Activated T-cell treated with anti-CD3 and anti-CD28 coated beads for 48 hours (primary cell): ENCODE data around the gene NCOR2.

Source experiments
- DNase-seq: peaks from one replicate; pipeline ENCODE4 v3.0.0-alpha.2; 2020; ENCODE audit warnings: low read depth

The NCOR2 gene

DNA sequence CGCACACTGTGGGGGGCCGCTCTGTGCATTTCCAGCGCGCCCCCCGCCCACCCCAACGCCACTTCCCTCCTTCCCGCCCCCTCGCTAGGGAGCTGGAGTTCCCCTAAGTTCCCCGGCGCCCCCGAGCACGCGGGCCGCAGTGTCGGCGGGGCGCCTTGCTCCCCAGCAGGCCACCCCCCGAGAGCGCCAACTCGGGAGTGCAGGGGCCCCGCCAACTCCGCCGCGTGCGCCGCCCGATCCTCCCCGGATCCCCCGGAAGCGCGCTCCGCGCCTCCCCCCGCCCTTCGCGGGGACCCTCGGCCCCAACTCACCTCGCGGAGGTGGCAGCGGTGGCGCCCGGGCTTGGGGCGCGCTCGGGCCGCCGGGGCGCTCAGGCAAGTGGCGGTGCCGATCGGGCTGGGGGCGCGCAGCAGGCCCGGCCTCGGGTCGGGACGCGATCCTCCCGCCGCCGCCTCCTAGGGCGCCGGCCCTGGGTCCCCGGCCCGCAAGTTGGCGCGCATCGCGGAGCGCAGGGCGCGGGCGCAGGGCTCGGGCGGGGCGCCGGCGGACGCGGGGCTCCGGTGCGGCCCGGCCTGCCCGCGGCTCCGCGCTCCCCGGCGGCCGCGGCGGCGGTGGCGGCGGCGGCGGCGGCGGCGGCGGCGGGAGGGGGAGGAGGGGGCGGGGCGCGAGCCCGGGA, at the start of gene NCOR2:
NCOR2 (minus strand) TSS at position 616 of the 676 bp plus-strand sequence. CDS start 72,361 bp downstream, outside the sequence.
- peak; percentile 45 for DNase-seq

DNA sequence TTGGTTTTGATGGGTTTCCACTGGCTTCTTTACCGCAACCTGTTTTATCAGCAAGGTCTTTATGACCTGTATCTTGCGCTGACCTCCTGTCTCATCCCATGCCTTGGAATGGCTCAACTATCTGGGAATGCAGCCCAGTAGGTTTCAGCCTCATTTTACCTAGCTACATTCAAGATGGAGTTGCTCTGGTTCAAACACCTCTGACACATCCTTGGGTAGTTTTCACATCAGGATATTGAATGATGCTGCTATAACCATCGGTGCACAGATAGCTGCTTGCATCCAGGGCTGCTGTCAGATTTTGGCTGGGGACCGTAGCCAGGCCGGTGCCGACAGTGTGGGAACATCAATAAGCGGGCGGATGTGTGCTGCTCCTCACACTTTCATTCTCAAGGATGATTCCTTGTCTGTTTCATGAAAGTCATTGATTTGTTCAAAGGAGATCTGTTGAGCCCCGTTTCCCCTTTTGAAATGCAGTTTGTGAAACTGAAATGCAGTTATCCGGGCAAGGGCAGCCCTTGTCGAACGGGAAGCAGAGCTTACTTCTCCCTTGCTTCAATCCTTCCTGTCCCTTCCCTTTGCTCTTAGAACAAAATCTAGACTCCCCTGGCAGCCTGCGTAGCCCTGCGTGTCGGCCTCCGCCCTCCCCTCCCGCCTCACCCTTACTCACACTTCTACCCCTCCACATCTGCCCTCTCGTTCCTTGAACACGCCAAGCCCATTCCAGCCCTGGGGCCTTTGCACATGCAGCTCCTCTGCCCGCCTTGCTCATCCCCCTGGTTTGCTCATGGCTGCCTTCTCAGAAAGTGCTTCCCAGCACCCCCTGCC, 49.2 kb upstream of the NCOR2 start:
- no peak for DNase-seq

DNA sequence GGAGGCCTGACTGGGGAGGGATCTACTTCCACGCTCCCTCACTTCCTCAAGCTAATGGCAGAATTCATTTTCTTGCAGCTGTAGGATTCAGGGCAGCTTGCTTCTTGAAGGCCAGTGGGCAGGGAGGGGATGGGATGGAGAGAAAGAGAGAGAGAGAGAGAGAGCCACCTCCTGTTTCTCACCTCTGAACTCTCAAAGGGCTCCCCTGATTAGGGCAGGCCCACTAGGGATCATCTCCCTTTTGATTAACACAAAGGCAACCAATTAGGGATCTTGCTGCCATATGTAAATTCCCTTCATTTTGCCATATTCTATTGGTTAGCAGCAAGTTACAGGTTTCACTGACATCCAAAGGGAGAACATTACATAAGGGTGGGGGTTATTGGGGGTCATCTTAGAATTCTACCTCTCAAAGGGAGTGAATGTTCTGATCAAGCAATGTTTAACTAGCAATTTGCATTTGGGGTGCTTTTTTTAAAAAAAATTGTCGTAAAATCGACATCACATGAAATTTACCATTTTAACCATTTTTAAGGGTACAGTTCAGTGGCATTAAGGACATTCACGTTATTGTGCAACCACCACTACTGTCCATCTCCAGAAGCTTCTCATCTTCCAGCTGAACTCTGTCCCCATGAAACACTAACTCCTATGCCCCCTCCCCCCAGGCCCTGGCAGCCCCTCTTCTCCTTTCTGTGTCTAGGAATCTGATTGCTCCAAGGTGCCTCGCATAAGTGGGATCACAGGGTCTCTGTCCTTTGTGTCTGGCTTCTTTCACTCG, 47.3 kb upstream of the NCOR2 start:
- no peak for DNase-seq

DNA sequence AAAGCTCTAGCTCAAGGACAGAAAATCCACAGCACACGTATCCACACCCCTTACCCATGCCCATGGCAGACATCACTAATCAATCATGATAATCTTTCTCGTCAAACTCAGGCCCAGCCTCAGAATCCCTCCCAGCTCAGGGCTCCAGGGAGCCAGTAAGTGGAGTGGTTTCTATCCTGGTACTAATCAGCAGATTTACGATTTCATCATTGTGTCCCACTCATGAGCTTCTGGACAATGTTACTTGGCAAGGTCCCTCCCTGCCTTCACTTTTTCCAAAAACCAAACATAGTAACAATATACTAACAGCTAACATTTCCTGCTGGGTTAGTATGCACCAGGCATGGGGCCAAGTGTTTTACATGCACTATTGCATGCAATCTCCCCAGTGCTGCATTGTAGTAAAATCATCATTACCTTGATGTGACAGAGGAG, 45.8 kb upstream of the NCOR2 start:
- DNase-seq = no peak

DNA sequence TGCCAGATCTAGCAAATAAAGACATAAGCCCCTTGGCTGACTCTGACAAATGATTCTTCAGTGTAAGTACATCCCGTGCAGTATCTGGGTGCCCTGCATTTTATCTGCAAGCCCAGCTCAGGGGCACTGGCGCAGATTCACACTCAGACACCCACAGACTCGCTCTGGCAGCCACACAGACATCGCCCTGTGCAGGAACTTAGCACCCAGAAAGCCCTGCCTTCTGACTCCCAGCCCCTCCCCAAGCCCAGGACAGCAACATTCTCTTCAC, 44.9 kb upstream of the NCOR2 start:
- no peak for DNase-seq

DNA sequence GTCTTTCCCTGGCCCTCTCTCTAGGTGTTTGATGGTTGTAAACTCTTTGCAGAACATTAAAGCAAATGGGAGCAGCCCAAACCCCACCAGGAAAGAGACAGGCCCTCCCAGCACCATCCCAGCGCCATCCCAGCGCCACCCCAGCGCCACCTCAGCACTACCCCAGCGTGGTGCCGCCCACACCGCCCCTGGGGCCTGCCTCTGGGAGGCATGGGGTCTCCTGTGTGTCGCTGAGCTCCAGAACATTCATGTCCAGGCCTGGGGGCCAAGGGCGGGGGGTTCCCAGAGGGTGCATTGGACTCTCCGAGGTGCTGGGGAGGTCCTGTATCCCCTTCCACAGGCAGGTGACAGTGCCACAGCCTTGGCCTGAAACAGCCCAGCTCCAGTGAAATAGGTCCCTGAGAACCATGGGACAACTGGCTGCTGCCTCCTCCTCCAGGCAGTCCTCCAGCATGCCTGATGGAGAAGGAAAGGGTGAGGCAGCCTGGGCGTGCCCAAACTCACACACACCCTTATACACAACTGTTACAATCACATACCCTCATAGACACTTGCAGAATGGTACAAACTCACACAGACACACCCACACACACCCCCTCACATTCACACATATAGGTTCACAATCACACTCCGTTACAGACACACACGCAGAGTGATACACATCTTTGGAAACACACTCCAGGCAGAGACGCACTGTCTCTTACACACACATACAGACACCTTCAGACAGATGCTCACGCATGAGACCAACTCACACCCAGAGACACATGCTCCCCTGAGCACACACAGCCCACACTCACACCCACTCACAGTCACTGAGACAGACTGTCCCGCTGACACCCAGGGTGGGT, 44.4 kb upstream of the NCOR2 start:
- no peak for DNase-seq

DNA sequence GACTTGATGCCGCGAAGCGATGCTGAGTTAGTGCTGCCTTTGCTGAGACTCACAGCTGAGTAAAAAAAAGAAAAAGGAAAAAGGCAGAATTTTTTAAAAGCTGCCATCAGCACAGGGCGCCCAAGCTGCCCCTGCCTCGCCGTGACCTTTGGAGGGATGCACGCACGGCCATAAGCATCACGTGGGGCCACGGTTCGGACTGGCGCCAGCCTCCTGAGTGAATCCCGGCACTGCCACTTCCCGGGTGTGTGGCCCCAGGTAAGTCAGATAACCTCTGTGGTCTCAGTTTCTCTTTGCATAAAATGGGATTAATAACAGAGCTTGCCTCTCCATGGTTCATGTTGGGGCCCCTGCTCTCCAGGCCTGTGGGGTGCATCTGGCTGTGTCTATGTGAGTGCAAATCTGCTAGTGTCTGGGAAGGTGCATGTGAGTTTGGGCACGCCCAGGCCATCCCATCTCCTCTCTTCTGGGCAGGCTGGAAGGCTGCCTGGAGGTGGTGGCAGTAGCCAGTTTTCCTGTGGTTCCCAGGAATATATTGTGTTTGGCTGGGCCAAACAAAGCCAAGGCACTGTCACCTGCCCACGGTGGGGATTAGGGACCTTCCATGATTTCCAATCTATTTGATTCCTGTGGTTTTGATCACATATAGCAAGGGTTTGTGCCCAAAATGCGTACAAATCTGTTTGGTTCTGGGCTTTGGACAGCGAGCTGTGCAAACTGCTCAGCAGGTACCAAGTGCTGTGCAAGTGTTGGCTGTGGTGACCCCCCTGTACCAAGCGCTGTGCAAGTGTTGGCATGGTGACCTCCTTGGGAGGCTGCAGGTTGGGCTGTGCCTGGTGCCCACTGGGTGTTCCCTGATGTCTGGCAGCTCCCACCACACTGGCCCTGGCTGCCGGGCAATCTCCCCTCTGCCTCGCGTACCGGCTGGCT, 43.5 kb upstream of the NCOR2 start:
- DNase-seq = no peak

DNA sequence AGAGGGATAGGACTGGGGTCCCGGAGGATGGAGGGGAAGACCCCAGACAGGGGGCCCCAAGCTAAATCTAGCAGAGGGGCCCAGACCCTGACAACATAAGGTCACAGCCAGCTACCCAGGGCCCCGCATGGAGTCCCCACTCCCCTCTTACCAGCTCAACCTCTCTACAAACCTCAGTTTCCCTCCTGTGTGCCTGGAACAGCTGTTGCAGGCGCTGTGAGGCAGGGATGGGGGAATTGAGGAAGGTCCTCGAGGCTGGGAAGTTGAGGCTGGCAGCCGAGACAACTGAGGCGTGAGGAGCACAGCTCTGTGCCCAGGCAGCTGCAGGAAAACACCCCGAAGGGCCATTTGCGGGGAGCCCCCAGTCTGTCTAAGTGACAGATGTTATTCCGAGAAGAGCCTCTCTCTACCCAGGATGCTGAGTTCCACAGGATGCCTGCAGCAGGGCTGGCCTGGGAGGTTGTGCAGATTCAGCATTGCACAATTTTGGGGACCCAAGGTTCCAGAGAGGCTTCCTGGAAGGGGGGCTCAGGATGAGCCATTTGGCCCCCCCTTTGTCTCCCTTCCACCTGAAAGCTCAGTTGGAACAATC, 42.7 kb upstream of the NCOR2 start:
- no peak for DNase-seq

DNA sequence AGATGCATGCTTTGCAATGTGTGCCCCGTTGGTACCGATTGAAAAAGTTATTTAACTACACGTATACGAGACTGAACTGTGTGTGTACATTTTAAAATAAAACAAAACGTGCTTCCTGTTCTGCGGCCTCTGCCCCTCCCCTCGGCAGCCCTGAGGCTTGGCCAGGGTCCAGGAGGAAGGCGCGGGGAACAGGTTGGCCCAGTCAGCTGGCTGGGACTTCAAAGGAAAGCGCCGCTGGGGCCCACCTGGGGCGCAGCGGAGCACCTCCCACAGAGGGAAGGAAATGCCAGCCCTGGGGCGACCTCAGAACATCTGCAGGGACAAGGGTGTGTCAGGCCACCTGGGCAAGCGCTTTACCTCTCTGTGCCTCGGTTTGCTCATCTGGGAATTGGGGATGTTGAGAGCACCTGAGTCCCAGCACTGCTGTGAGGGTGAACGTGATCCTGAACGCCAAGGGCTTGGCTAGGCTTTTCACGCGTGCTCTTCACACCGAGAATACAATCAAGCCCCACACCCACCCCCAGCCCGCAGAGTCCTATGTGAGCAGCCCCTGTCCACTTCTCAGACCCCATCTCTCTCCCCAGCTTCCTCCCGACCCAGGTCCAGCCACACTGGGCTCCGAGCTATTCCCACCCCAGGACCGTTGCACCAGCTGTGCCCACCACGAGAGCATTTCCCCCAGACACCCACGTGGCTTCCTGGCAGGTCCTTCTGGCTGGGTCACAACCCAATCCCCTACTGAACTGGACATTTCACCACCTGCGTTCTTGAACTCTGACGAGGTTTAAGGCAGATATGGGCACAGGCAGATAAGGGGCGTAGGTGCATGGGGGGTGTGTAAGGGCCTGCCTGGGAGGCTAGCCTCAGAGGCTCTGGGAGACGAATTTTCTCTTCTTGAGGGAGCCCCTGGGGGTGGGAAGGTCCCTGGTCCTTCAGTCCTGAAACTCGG, 41.9 kb upstream of the NCOR2 start:
- DNase-seq = peak; percentile 55

DNA sequence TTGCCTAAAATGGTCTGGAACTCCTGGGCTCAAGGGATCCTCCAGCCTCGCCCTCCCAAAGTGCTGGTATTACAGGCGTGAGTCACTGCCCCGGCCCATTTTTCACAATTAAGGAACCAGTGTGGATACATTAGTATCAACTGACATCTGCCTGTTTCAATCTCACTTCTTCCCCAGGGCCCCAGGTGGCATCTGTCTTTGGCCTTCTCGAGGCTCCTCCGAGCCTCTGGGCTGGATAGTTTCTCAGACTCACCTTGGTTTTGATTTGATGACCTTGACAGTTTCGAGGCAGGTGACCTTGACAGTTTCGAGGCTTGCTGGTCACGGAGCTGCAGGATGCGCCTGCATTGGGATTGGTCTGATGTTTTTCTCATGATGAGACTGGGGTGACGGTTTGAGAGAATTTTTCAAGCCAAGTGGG, 41.0 kb upstream of the NCOR2 start:
- DNase-seq = no peak

DNA sequence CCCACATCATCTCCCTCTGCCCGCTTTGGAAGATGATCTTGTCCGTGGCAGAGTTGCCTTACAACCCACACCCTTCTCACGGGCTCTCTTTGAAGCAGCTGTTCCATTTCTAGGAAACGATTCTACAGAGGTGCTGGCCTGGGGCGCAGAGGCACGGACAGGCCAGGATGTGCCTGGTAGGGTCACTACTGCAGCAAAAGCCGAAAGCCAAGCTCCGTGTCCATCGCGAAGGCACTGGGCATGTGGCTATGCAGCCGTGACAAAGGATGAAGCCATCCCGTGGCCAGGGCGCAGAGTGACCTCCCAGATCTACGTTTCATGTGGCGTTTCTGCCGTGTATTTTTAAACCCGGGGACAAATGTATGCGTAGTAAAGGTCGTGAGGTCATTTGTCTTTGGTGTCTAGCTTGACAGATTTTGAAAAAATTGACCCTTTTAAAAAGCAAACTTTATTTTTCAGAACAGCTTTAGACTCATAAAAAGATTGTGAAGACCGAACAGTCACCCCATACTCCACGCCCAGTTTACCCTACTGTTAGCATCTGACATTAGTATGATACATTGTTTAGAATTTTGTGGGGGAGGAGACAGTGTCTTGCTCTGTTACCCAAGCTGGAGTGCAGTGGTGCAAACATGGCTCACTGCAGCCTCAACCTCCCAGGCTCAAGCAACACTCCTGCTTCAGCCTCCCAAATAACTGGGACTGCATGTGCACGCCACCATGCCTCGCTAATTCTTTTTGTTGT, 40.4 kb upstream of the NCOR2 start:
- DNase-seq = no peak

DNA sequence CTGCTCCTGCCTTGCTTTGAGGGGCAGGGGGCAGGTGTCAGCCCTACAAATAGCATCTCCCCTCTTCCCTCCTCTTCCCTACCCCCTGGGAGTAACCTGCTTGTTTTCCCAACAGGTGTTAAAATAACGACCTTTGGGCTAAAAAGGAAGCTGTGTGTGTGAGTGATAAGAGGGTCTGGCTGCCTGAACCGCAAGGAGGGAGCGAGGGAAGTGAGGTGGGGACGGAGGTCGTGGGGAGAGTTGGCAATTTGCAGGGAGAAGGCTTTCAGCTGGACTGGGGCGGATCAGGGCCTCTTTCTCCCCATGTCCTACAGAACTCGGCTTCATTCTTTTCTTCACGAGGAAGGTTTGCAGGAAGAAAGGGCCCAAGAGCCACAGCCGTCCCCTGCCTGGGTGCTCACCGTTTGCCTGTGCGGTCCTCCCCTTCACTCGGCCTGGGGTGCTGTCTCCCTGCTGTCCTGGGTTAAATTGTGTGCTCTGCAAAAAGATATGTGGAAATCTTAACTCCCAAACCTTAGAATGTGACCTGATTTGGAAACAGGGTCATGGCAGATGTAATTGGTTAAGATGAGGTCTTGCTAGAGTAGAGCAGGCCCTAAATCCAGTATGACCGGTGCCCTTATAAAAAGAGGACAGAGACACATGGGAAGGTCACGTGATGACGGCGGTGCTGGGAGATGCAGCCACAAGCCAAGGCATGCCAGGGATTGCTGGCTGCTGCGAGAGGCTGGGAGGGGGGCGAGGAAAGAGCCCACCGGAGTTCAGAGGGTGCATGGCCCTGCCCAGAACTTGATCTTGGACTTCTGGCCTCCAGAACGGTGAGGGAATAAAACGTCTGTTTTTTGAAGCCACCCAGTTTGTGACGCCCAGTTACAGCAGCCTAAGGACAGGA, 38.7 kb upstream of the NCOR2 start:
- DNase-seq = no peak

DNA sequence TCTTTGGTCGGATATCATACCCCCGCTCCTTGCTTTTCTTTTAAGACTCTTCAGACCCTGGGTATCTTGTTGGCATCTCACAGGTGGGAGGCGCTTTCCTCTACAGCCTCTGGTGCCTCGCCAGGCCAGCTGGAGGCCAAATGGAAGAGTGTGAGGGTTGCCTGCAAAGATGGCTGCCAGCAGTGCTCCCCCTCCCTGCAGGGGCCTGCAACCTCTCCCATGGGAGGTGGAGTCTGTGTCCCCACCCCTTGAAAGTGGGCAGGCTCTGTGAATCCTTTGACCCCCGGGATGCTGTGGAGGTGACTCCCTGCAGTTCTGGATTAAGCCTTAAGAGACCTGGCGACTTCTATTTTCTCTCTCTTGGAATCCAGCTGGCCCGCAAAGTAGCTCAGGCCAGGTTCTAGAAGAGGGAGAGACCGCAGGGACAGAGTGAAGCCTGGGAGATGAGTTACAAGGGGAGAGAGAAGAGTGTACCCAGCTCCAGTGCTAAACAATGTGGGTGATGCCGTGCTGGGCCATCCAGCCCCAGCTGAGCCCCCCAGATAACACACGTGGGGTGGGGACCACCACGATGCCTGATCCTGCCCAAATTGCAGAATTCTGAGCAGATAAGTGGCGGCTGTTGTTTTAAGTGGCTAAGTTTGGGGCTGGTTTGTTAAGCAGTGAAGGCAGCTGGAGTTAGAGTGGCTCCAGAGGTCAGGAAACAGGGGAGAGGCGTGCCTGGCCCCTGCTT, 37.9 kb upstream of the NCOR2 start:
- no peak for DNase-seq

DNA sequence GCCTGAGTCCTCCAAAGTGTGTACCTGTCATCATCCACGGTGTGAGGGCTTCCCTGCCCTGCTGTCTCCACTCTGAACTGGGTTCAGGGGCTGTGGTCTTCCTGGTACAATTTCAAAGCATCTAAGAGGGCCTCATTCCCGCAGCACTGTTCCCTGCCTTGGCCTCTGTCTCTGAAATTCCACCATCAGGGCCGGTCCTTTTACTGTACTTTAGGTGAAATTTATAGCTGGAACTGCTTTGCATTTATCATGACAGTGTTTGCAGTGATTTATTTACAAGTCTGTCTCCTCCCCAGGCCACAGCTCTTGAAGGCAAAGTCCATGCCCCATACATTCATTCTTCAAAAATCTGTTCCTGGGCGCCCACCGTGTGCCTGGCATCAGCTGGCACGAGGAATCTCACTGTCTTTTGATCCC, 36.9 kb upstream of the NCOR2 start:
- no peak for DNase-seq

DNA sequence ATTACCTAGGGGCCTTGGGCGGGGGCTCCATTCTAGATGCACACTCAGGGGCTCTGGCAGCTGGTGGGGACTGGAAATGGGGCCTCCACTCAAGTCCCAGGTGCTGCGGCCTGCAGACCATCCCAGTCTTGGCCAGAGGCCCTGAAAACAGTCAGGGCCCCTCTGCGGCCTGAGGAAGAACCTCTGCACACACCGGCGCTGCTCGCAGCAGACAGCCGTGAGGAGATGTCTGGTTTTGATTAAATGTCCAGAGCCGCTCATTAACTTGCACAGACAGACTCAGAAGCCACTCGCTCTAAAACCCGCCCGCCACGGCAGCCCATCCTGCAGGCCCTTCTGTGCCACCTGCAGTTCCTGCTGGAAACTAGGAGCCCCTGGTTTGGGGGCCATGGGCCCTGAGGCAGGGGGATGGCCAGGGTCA, 36.4 kb upstream of the NCOR2 start:
- DNase-seq = no peak

DNA sequence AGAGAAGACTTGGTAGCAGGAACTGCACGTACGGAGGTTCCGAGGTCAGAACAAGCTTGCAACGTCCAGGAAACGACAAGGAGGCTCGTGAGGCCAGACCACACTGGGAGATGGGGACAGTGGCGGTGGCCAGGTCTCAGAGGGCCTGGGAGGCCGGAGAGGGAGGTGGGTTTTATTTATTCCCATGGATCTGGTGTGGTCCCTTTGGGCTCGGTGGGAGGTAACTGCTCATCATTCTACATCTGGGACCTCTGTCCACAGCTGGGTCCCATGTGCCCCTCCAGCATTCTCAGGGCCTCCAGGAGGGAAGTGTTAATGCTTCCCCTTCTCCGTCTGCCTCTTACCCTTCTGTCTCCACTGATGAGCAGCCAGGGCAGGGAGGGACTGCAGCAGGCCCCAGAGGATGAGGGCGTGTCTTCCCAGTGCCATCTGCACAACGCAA, 35.7 kb upstream of the NCOR2 start:
- no peak for DNase-seq

DNA sequence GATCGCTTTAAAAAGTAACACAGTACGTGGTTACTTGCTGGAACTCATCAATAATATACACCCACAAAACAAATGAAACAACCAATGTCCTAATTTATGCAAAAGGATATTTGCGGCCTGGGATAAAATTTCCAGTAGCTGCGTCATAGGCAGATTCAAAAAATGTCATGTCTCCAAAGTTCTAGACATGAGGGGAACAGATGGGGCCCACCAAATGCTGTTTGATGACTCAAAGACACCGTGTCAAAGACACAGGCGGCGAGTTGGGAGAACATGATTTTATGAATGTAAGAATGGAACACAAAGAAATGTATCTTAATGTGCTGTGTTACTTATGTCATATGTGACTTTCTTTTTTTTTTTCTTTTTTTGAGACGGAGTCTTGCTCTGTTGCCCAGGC, 34.3 kb upstream of the NCOR2 start:
- DNase-seq = no peak
